Ammon's horn (tissue), 1 donor: Measurements from ENCODE around the gene NID2.

Experiments used
- DNase-seq: peaks from one replicate; pipeline ENCODE4 v3.0.0-alpha.2; 2016; ENCODE audit warnings: low spot score

Gene NID2

DNA sequence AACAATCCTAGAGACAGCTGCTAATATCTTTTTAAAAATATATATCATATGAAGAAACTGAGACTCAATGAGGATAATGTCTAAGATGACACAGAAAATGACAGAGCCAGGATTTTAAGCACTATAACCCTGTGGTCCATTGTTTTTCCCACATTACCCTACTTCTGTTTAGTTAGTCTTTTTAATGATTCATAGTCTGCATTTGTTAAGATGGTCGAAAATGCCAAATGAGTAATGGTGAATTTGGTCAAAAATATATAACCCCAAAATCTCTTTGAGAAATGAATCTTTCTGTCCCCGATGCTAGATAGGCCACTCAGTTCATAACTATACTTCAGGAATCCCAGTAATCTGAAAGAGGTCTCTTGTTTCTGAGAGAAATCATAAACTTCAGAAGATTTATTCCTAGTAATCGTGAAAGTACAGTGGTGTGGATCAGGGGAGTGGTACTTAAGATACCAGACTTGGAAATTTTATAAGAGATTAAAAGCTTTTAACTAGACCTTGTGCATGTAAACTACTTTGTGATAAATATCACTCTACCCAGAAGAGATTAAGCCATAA lies 68.8 kb downstream of the NID2 start:
- DNase-seq, result no peak

GRCh38 chr14:51999084-51999483 lies 69.8 kb downstream of the NID2 start:
- no peak for DNase-seq

DNA sequence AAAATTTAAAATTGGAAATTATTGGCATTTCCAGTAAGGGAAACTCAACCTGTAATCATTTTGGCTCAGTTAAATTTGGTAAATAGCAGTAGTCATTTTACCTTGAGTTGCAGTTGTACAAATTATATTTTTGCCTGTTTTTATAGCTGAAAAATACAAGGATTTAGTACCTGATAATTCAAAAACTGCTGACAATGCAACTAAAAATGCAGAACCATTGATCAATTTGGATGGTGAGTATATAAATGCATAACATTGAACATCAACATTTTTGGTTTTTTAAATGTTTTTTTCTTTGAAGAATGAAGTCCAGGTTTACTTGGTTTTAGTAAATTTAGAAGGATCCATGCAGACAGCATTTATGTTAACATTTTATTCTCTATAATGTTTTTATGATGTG lies 70.5 kb downstream of the NID2 start:
- no peak for DNase-seq

DNA sequence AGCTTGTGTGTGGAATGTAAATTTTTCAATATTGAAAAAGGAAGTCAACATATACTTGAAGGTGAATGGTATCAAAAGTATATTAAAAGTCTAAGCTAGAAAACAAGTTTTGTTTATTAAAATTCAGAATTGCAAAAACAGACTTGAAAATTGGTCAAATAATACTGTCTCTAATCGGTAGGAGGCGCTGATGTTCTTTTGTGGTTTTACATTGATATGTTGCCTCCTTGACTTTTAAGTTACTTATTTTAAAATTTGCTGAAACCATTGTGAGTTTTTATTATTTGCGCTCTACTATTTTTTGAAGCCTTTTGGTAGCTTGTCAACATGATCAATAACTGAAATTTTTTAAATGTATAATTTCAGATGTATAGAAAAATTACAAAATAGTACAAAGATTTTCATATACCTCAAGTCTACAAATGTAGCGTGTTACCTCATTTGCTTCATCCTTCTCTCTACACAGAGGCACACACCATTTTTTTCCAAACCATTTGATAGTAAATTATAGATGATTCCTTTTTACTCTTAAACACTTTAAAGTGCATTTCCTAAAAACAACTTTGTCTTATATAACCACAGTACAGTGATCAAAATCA lies 72.6 kb downstream of the NID2 start:
- no peak for DNase-seq

DNA sequence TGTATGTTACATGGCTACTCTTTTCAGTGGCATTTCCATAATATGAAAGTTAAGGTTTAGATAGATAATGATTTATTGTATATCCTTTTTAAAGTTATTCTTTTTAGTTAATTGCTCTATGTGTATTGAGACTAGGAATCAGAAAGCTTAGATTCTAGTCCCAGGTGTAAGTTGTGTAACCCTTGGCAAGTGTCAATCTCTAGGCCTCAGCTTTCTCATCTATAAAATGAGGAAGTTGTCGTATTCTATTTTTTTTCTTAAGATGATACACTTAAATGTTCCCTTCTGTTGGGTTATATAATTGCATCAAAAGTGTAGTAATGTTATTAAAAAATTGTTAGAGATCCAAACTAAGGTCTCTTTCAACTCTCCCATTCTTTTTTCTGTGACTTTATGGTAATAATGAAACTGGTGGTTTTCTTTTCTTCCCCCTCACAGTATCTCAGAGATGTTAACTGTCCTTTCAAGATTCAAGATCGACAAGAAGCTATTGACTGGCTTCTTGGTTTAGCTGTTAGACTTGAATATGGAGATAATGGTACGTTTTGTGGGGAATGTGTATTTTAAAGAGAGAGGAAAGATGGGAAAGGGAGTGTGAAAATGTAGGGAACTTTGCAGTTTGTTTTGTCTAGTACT lies 75.5 kb downstream of the NID2 start:
- DNase-seq, result no peak

DNA sequence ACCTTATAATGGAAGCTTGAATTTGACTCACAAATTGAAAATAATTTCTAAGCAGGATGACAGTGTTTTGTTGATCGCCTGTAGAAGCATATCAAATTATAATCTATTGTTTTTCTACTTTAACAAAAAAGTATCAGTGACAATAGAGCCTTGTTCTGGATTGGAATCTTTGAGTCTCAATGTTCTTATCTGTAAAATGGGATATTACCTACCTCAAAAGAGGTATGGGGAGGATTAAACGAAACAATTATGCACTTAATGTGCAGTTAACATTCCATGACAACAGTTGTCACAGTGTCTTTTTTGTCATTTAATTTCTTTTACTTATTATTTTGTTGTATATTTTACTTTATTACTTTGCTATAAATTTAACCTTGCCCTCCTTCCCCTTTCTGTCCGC lies 78.4 kb downstream of the NID2 start:
- DNase-seq, result no peak

- peak; percentile 97 for DNase-seq
These were observed 79.3 kb downstream of the NID2 start, which contains the start of gene RTRAF for GRCh38 chr14:51989293-51990234. RTRAF (plus strand) TSS chr14:51989546; CDS start chr14:51989640, 94 bp downstream.

DNA sequence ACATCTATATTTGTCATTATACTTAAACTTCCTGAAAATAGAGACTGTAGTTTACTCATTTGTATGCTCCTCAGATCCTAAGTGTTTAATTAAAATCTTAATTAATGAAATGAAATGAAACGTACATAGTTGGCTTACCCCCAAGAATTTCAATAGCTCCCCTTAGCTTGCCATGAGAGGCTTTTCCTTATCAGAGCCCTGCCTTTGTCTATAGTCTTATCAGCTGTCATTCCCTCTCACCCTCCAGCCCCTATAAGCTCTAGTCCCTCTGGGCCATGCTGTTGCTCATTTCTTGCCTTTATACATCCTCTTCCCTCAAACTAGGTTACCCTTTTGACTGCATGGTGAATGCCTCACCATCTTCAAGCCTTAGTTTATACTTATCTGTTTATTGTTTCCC lies 80.6 kb downstream of the NID2 start:
- DNase-seq, result no peak

DNA sequence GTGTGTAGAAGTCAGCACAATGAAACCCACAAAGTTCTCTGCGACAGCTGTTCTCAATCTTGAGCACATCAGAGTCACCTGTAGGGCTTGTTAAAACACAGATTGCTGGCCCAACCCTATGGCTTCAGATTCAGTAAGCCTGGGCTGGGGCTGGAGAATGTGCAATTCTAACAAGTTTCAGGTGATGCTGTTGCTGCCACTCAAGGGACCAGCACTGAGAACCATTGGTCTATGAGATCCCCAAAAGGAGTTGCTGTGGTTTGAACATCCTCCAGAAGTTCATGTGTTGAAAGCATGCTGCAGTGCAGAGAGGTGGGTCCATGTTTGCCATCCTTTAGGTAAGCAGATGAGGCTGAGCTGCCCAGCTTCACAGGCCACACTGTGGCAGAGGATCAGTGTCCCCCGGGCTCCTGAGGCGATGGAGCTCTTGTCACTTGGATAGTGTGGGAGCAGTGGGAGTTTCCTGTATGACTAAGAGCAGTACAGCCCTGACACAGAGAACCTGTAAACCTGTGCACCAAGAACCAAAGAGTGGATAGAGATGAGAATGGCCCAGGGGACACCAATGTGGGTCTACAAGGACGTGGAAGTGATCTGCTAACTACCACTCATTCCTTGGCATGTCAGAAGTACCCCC lies 87.5 kb downstream of the NID2 start:
- DNase-seq, result no peak

DNA sequence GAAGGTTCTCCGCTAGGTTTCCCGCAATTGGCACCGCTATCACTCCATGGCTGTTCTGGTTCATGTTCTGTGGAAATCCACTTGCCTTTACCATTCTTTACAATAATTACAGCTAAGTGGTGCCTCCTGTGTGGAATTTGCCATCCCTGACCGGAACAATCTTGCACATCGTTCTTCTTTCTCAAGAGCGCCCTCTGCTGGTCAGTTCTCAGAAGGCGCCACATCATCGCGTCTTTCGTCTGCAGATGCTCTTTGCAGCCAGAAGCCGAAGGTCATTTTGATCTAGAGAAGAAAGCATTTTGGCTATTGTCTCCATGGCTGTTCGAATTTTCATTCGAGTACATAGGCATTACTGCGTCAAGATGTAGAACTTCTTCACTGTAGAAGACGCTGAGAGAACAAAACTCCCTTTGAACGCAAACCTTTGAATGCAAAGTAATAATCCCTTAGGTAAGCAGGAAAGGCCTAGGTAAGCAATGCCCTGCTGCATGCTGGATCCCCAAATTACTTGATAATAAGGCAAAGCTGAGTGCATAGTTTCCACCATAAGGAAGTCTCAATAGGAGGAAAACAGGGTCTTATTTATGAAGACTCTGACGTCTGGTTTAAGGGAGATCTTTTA lies 89.7 kb downstream of the NID2 start:
- peak; percentile 92 for DNase-seq

DNA sequence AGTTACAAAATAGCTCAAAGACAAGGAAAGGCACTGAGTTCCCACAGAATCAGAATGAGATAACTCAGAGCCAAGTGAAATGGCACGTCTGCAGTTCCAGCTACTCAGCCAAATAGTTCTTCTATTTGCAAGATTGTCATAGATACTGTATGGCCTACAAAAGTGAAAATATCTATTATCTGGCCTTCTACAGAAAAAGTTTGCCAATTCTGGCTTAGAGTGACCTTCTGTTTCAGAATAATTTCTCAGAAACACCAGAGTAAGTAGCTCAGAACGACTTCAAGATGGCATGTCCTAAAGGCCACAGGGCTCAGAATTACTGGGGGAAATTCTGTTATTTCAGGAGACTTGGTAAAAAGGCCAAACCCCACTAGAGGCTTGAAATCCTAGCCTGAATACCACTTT lies 90.2 kb downstream of the NID2 start:
- no peak for DNase-seq

- DNase-seq, result no peak
These were observed 91.8 kb downstream of the NID2 start for GRCh38 chr14:51977075-51977474.

DNA sequence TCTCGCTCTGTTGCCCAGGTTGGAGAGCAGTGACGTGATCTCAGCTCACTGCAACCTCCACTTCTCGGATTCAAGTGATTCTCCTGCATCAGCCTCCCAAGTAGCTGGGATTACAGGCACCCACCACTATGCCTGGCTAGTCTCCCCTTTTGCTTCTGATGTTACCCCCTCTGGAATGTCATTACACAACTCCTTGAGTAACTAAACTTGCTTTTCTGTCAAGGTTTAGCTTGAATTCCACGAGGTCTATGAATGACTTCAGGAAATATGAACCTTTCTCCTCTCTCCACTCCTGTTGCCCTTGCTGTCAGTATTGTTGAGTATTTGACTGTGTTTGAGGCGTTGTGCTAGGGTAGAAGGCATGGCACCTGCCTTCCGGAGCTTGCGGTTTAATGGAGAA lies 96.3 kb downstream of the NID2 start:
- no peak for DNase-seq

GRCh38 chr14:51969852-51970540 lies 98.9 kb downstream of the NID2 start:
- DNase-seq, result no peak

- DNase-seq, result no peak
These were observed 101.3 kb downstream of the NID2 start for GRCh38 chr14:51967521-51967920.

DNA sequence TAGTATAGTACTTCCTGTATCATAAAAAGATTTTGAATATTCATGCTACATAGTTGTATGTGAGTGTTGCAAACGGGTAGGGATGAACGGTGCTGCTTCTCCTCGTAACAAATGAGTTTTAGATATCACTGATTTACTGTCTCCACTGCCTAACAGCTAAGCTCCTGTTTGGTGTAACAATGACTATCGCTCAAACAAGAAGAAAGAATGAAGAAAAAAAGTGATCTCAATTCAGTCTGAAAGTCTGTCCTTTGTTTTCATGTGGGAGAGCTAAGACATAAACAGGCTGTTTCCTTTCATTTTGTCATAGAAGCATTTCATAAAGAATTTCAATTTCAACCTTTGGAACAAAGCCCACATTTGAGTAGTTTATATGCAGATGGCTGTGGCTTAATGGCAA lies 105.6 kb downstream of the NID2 start:
- peak; percentile 25 for DNase-seq

GRCh38 chr14:51962711-51963110 lies 106.1 kb downstream of the NID2 start:
- DNase-seq, result no peak

- DNase-seq, result no peak
These were observed 108.0 kb downstream of the NID2 start for GRCh38 chr14:51960866-51961265.

DNA sequence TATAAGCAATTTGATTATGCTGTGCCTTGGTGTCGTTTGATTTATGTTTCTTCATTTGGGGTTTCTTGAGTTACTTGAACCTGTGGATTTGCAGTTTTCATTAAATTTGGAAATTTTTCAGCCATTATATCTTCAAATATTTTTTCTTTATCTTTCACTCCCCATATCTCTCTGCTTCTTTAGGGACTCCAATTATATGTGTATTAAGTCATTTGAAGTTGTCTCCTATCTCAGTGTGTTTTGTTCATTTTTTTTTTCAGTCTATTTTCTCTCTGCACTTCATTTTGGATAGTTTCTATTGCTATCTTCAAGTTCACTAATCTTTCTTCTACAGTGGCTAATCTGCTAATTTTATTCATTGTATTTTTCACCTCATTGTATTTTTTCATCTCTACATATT lies 108.9 kb downstream of the NID2 start:
- no peak for DNase-seq

GRCh38 chr14:51957950-51958349 lies 110.9 kb downstream of the NID2 start:
- DNase-seq, result no peak
